GM20000 (cell line): ENCODE data around the gene RAB1B.
A peak's percentile ranks its signal among the peaks of the same experiment; 100 is the strongest.

Experiments used
- DNase-seq: peaks from one replicate; pipeline ENCODE4 v3.0.0; 2012; ENCODE audit warnings: low spot score
- TF ChIP-seq, protein P1 (sequence below): IDR thresholded peaks from 2 replicates; pipeline ENCODE4 v1.5.1; 2012; ENCODE audit warnings: mild to moderate bottlenecking, control low read depth; ENCODE audit errors: extremely low read depth, missing control alignments

The RAB1B gene

GRCh38 chr11:66312549-66313320 lies 44.3 kb downstream of the RAB1B start:
- TF ChIP-seq, protein P1, sequence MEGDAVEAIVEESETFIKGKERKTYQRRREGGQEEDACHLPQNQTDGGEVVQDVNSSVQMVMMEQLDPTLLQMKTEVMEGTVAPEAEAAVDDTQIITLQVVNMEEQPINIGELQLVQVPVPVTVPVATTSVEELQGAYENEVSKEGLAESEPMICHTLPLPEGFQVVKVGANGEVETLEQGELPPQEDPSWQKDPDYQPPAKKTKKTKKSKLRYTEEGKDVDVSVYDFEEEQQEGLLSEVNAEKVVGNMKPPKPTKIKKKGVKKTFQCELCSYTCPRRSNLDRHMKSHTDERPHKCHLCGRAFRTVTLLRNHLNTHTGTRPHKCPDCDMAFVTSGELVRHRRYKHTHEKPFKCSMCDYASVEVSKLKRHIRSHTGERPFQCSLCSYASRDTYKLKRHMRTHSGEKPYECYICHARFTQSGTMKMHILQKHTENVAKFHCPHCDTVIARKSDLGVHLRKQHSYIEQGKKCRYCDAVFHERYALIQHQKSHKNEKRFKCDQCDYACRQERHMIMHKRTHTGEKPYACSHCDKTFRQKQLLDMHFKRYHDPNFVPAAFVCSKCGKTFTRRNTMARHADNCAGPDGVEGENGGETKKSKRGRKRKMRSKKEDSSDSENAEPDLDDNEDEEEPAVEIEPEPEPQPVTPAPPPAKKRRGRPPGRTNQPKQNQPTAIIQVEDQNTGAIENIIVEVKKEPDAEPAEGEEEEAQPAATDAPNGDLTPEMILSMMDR = no peak
- DNase-seq = peak; percentile 98

GRCh38 chr11:66313321-66314185 lies 45.1 kb downstream of the RAB1B start:
- no peak for DNase-seq
- TF ChIP-seq, protein P1 = no peak

- TF ChIP-seq, protein P1 = no peak
- no peak for DNase-seq
Observed at GRCh38 chr11:66314186-66314501, 45.7 kb downstream of the RAB1B start.

- DNase-seq = no peak
- TF ChIP-seq, protein P1 = no peak
Observed at GRCh38 chr11:66314561-66315497, 46.4 kb downstream of the RAB1B start.

DNA sequence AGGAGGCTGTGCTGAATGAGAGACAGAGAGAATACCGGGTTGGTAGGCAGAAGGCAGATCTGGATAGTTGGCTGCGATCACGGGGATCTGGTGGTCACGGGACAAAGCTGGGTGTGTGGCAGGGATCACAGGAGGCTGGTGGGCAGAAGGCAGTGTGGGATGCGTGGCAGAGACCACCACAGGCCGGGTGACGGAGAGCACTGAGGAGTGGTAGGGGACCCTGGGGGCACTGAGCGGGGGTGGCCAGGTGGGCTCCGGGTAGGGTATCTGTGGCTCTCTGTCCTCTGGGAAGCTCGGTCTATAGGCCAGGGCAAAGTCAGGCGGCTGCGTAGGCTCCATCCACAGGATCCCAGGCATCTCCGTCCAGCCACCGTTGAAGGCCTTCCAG lies 47.1 kb downstream of the RAB1B start:
- TF ChIP-seq, protein P1 = no peak
- no peak for DNase-seq

DNA sequence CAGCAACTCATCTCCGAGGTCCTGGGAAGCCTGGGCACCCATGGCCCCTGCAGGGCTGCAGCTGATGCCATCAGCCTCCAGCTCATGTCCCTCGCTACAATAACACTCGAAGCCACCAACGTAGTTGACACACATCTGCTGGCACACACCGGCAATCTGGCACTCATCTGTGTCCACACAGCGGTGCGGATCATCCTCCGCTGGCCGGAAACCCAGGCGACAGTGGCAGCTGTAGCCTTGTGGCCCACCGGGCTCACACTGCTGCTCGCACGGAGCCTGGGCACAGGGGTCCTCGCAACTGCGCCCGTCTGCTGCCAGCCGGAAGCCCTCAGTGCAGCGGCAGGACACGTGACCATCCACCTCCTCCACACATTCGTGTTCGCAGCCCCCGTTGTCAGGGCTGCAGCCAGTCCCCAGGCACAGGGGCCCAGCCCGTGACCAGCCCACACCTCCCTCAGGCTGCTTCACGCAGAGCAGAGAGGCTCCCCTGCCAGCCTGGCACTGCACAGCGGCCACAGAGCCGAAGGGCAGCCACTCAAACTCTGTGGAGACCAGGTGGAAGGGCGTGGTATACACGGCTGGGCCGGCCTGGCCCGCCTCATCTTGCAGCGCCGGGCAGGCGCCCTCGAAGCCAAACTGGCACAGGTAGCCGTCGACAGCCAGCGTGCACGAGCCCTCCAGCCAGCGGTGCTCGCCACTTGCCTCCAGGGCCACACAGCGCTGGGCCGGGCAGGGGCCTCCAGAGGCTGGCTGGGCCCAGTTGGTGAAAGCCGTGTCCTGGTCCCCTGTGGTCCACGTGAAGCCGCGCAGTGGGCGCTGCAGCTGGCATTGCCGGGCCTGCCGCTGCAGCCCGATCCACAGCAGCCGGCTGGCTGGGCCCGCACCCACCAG lies 47.7 kb downstream of the RAB1B start:
- TF ChIP-seq, protein P1 = no peak
- DNase-seq = no peak
